Right renal cortex interstitium (tissue), 3 donors: ENCODE data around the gene SAMD10. TPM values are rescaled to one million over a fixed set of nuclear protein-coding genes. Genes with fewer than 3 reads are reported as not detected.
"Not testable (repeated sequence)": the region's sequence is repeated elsewhere in the genome, so short reads cannot be mapped to it uniquely, and the experiment has no call there.

Experiments used
- DNase-seq, 3 donors: peaks; one replicate each; pipeline ENCODE4 v3.0.0-alpha.2; 2013; ENCODE audit warnings: low read depth in 3 of 3, low spot score in 2 of 3
- polyA plus RNA-seq, 3 donors: library from polyadenylated mRNA; unstranded; fragments of 120-200 nt; gene quantifications; one replicate each; pipeline ENCODE4 v1.2.1, GENCODE V29; 2013; ENCODE audit not compliant: insufficient read length in 3 of 3

SAMD10 gene
- polyA plus RNA-seq = 1 to 10 TPM; 6.5 to 6.7 (median 6.6) TPM

GRCh38 chr20:63979557-63980316 is at the start of gene SAMD10:
TSS of gene SAMD10 (minus strand) at chr20:63979642. CDS start at chr20:63979467, 175 bp downstream.
- no peak for DNase-seq

DNA sequence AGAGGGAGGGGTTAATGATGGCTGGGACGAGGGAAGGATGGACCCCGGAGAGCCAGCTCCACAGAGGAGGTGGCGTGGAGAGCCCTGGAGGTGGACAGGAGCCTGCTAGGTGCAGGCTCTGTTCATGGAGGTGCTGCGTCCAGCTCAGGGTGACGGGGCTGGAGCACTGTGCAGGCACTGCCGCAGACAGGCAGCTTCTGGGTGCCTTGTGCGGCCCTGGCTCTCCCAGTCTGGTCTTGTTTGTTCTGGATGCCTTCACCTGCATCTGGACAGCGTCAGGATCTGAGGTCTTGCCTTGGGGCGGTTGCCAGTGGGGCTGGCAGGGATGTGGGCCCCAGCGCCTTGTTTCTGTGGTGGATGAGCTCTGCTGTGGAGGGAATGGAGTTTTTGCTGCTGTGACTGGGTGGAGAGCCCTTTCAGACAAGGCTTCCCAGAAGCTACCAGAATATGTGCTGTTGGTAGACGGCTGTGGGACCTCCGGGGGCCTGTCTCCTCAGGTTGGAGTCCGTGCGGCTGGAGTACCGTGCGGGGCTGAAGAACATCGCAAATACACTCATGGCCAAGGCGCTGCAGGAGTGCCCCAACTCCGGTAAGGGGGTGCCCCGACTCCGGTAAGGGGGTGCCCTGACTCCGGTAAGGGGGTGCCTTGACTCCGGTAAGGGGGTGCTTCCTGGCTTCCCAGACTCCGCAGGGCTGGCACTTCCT is 48.7 kb upstream of the SAMD10 start:
- DNase-seq = no peak

- no peak for DNase-seq
Observed at GRCh38 chr20:64025826-64026412, 46.5 kb upstream of the SAMD10 start.

GRCh38 chr20:64025101-64025825 is 45.8 kb upstream of the SAMD10 start:
- no peak for DNase-seq

- DNase-seq = no peak
Observed at GRCh38 chr20:64024141-64024990, 44.9 kb upstream of the SAMD10 start.

DNA sequence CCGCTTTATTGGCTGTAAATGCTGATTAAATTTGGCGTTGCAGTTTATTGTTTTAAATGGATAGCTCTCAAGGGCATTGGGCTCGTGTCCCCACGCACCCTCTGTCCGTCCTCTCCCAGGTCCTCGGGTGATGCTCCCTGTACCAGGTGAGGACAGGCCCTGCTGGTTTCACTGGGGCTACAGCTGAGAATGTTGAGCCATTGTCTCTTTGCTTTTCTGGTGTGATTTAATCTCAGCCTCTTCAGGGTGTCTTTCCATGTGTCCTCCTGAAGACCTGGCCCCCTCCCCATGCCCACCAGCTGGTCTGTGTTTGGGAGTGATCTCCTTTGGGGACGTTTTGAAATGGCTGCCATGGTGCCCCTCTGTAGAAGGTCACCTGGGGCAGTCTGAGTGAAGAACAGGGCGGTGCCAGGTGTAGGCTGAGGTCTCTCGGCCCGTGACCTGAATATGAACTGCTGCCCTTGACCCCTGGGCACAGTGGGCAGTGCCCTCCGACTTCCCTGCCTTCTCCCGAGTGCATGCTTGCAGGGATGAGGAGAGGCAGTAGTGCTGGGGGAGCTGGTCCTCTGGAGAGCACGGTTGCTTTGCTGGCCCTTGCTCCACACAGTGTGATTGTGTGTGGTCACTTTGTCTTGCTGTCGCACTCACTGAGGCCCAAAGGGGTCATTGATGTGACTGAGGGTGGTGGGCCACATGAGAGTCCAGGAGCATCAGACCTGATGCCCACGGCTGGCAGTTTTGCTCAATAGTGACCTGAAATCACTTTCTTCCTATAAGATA is 44.1 kb upstream of the SAMD10 start:
- no peak for DNase-seq

DNA sequence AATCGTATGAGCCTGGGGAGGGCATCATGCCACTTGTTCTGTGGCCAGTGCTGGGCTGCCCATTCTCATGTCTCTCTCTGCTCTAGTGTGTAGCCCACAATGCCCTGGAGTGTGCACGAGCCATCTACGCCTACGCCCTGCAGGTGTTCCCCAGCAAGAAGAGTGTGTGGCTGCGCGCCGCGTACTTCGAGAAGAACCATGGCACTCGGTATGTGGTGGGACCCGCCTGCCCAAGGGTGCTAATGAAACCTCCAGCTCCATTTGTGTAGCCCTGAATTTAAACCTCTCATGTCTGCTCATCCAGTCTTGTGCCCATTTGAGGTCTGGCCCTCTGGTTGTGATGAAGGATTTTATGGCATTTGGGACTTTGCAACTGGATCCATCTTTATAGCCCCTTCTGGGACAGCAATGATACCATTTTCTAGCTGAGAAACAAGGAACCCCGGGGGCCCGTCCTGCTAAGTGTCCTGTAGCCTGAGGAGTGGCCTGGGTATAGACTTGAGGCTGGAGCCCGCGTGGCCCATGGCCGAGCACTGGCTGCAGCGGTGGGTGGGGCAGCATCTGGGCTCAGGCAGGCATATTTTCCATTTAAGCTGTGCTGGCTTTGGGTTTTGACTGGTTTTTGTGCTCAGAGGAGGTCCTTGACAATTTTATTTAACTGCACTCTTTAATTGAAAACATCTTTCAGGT is 43.4 kb upstream of the SAMD10 start:
- no peak for DNase-seq

DNA sequence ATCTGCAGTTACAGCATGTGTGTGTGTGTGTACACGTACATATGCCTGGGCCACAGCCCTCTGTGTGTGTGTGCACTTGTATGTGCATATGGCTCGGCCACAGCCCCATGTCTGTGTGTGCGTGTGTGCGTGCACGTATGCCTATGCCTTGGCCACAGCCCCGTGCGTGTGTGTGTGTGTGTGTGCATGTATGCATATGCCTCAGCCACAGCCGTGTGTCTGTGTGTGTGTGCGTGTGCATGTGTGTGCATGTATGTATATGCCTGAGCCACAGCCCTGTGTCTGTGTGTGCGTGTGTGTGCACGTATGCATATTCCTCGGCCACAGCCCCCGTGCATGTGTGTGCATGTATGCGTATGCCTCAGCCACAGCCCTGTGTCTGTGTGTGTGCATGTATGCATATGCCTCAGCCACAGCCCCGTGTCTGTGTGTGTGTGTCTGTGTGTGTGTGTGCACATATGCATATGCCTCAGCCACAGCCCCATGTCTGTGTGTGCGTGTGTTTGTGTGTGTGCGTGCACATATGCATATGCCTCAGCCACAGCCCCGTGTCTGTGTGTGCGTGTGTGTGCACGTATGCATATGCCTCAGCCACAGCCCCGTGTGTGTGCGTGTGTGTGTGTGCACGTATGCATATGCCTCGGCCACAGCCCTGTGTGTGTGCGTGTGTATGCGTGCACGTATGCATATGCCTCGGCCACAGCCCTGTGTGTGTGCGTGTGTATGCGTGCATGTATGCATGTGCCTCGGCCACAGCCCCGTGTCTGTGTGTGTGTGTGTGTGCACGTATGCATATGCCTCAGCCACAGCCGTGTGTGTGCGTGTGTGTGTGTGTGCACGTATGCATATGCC is 41.9 kb upstream of the SAMD10 start:
- DNase-seq = no peak

DNA sequence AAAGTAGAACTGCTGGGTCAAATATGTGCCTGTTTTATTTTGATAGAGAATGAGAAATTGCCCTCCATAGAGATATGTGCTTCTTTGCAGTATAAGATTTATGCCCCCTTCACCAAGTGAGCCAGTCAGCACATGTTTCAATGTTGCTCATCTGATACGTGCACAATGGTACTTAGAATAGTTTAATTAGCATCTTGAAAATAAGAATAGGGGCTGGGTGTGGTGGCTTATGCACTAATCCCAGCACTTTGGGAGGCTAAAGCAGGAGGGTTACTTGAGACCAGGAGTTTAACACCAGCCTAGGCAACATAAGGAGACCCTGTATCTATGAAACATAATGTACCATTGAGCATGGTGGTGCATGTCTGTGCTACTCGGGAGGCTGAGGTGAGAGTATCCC is 36.2 kb upstream of the SAMD10 start:
- DNase-seq = no peak

GRCh38 chr20:64012385-64013154 is 33.1 kb upstream of the SAMD10 start:
- not testable (repeated sequence) for DNase-seq

DNA sequence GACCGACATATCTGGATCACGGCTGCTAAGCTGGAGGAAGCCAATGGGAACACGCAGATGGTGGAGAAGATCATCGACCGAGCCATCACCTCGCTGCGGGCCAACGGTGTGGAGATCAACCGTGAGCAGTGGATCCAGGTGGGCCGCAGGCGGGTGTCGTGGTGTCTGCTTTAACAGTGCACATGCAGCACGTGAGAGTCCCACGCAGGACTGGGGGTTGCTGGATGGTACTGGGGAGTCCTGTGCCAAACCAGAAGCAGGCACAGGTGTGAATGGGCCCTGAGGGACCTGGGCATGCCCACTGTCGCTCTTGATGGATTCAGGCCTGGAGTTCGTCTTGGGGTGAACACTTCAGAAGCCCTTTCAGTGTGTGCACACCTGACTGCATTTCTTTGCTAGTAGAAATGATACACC is 31.9 kb upstream of the SAMD10 start:
- DNase-seq = no peak

- no peak for DNase-seq
Observed at GRCh38 chr20:64010711-64011237, 31.3 kb upstream of the SAMD10 start.

DNA sequence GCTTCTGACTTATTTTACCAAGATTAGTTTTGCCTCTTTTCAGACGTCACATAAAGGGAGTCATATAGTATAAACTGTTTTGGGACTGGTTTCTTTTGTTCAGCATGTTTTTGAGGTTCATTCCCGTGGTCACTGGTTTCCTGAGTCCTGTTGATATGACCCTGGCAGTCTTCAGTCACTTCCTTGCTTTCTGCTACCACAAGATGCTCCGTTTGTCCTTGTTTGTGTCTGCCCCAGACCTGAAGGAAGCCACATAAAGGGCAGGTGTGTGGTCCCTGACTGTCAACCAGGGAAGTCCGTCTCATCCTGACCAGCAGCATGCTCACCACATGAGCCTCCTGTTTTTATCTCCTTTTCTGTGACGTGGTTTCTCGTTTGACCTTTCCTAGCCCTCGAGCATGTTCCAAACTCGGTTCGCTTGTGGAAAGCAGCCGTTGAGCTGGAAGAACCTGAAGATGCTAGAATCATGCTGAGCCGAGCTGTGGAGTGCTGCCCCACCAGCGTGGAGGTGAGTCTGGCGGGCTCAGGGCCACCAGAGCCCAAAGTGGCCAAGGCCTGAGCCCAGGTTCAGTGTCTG is 30.5 kb upstream of the SAMD10 start:
- DNase-seq = no peak

- no peak for DNase-seq
Observed at GRCh38 chr20:64006902-64007301, 27.5 kb upstream of the SAMD10 start.

- DNase-seq = no peak
Observed at GRCh38 chr20:64006490-64006889, 27.0 kb upstream of the SAMD10 start.

DNA sequence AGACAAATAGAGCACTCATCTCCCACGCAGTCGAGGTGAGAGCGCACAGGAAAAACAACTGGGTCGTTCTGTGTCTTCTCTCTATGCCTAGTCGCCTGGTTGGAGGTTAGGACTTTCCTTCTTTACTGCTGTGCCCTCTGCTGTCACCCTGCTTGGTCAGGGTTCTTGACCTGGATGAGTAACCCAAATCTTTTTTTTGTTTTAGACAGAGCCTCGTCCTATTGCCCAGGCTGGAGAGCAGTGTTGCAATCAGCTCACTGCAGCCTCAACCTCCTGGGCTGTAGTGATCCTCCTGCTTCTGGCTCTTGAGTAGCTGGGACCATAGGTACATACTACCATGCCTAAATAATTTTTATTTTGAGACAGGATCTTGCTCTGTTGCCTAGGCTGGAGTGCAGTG is 26.0 kb upstream of the SAMD10 start:
- no peak for DNase-seq
